GM23338 (cell line): ENCODE results near the gene GRWD1.

Experiments used
- EZH2 ChIP-seq: fragments of 200-600 bp; sonication (generic); IDR thresholded peaks from one replicate; pipeline ENCODE4 v1.8.0; 2017; ENCODE audit warnings: antibody characterized with exemption, mild to moderate bottlenecking, low read depth; ENCODE audit not compliant: unreplicated experiment
- EZH2phosphoT487 ChIP-seq: fragments of 200-600 bp; sonication (generic); IDR thresholded peaks from one replicate; pipeline ENCODE4 v1.8.1; 2018; ENCODE audit warnings: antibody characterized with exemption; ENCODE audit not compliant: unreplicated experiment
- POLR2AphosphoS5 ChIP-seq: IDR thresholded peaks from 2 replicates; pipeline ENCODE4 v1.6.1; 2016; ENCODE audit warnings: antibody characterized with exemption, low read depth
- STAT1 ChIP-seq: IDR thresholded peaks from one replicate; pipeline ENCODE4 v1.6.1; 2016; ENCODE audit warnings: antibody characterized with exemption; ENCODE audit not compliant: unreplicated experiment
- ZNF331 ChIP-seq: fragments of 250-450 bp; sonication (Bioruptor Pico); IDR thresholded peaks from 2 replicates; pipeline ENCODE4 v1.5.0; 2020; ENCODE audit warnings: low read depth, mild to moderate bottlenecking, moderate library complexity
- TF ChIP-seq, protein P1 (sequence below), 2 experiments: fragments of 200-600 bp in 1 of 2; sonication (generic) in 1 of 2; conservative IDR thresholded peaks; 2 replicates each; pipeline versions ENCODE4 v1.5.1 to v1.6.1; 2016 to 2017; ENCODE audit warnings: antibody characterized with exemption in 2 of 2, low read depth in 2 of 2, mild to moderate bottlenecking in 2 of 2, moderate library complexity in 1 of 2
- TF ChIP-seq, protein P2 (sequence below): IDR thresholded peaks from one replicate; pipeline ENCODE4 v1.6.1; 2018; ENCODE audit warnings: antibody characterized with exemption; ENCODE audit not compliant: unreplicated experiment
- TF ChIP-seq, protein P3 (sequence below): IDR thresholded peaks from 2 replicates; pipeline ENCODE4 v1.6.1; 2016; ENCODE audit warnings: antibody characterized with exemption

DNA sequence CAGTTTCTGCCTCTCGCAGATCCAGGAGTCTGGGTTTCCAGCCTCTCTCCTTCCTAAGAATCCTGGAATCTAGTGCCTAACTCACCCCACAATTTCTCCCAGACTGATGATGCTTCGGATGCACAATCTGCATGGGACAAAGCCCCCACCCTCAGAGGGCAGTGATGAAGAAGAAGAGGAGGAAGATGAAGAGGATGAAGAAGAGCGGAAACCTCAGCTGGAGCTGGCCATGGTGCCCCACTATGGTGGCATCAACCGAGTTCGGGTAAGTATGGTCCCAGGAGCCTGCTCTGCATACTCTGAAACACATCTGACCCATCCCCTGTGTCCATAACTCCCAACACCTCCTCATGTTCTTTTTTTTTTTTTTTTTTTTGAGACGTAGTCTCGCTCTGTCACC is 796 bp downstream of the GRWD1 start:
- TF ChIP-seq, protein P1, sequence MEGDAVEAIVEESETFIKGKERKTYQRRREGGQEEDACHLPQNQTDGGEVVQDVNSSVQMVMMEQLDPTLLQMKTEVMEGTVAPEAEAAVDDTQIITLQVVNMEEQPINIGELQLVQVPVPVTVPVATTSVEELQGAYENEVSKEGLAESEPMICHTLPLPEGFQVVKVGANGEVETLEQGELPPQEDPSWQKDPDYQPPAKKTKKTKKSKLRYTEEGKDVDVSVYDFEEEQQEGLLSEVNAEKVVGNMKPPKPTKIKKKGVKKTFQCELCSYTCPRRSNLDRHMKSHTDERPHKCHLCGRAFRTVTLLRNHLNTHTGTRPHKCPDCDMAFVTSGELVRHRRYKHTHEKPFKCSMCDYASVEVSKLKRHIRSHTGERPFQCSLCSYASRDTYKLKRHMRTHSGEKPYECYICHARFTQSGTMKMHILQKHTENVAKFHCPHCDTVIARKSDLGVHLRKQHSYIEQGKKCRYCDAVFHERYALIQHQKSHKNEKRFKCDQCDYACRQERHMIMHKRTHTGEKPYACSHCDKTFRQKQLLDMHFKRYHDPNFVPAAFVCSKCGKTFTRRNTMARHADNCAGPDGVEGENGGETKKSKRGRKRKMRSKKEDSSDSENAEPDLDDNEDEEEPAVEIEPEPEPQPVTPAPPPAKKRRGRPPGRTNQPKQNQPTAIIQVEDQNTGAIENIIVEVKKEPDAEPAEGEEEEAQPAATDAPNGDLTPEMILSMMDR (conservative IDR thresholded peaks at IDR 0.05; ENCODE audit: low read depth in 2 of 2): no peak
- TF ChIP-seq EZH2 (no peak), POLR2AphosphoS5 (no peak), EZH2phosphoT487 (no peak), STAT1 (no peak), ZNF331 (CRISPR knock-in tag) (no peak)
- TF ChIP-seq, protein P2, sequence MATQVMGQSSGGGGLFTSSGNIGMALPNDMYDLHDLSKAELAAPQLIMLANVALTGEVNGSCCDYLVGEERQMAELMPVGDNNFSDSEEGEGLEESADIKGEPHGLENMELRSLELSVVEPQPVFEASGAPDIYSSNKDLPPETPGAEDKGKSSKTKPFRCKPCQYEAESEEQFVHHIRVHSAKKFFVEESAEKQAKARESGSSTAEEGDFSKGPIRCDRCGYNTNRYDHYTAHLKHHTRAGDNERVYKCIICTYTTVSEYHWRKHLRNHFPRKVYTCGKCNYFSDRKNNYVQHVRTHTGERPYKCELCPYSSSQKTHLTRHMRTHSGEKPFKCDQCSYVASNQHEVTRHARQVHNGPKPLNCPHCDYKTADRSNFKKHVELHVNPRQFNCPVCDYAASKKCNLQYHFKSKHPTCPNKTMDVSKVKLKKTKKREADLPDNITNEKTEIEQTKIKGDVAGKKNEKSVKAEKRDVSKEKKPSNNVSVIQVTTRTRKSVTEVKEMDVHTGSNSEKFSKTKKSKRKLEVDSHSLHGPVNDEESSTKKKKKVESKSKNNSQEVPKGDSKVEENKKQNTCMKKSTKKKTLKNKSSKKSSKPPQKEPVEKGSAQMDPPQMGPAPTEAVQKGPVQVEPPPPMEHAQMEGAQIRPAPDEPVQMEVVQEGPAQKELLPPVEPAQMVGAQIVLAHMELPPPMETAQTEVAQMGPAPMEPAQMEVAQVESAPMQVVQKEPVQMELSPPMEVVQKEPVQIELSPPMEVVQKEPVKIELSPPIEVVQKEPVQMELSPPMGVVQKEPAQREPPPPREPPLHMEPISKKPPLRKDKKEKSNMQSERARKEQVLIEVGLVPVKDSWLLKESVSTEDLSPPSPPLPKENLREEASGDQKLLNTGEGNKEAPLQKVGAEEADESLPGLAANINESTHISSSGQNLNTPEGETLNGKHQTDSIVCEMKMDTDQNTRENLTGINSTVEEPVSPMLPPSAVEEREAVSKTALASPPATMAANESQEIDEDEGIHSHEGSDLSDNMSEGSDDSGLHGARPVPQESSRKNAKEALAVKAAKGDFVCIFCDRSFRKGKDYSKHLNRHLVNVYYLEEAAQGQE: no peak
- TF ChIP-seq, protein P3, sequence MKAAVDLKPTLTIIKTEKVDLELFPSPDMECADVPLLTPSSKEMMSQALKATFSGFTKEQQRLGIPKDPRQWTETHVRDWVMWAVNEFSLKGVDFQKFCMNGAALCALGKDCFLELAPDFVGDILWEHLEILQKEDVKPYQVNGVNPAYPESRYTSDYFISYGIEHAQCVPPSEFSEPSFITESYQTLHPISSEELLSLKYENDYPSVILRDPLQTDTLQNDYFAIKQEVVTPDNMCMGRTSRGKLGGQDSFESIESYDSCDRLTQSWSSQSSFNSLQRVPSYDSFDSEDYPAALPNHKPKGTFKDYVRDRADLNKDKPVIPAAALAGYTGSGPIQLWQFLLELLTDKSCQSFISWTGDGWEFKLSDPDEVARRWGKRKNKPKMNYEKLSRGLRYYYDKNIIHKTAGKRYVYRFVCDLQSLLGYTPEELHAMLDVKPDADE: no peak
